Retinal pigment epithelial cell (primary cell): ENCODE data around the gene CCDC70.

ENCODE experiments used
- DNase-seq: peaks from one replicate; pipeline ENCODE4 v3.0.0-alpha.2; 2010; ENCODE audit warnings: low read depth
- H3K4me3 ChIP-seq: 2 replicates; pipeline ENCODE4 v1.5.1; 2011; ENCODE audit warnings: mild to moderate bottlenecking, low read length, control low read depth, moderate library complexity
- CTCF ChIP-seq: conservative IDR thresholded peaks from 2 replicates; pipeline ENCODE4 v1.5.1; 2011; ENCODE audit warnings: low read depth, low read length, control low read depth, inconsistent platforms

The CCDC70 gene

GRCh38 chr13:51818276-51818675 lies 43.5 kb upstream of the CCDC70 start:
- no peak for DNase-seq

GRCh38 chr13:51818781-51819511 lies 42.8 kb upstream of the CCDC70 start:
- no peak overlapping the region for H3K4me3 ChIP-seq
- no peak for DNase-seq
- no peak for TF ChIP-seq CTCF

More at GRCh38 chr13:51818276-51818675, 43.5 kb upstream of the CCDC70 start:
- no peak overlapping the region for H3K4me3 ChIP-seq
- no peak for TF ChIP-seq CTCF

GRCh38 chr13:51819544-51819943 lies 42.2 kb upstream of the CCDC70 start:
- no peak for DNase-seq
- no peak for TF ChIP-seq CTCF
- no peak overlapping the region for H3K4me3 ChIP-seq

- no peak overlapping the region for H3K4me3 ChIP-seq
- DNase-seq, result no peak
- no peak for TF ChIP-seq CTCF
These were observed 41.7 kb upstream of the CCDC70 start for GRCh38 chr13:51820016-51820597.

- no peak for TF ChIP-seq CTCF
- no peak for DNase-seq
- no peak overlapping the region for H3K4me3 ChIP-seq
These were observed 40.2 kb upstream of the CCDC70 start for GRCh38 chr13:51821606-51822005.

- no peak for TF ChIP-seq CTCF
- no peak overlapping the region for H3K4me3 ChIP-seq
These were observed 39.5 kb upstream of the CCDC70 start for GRCh38 chr13:51822106-51822815.

GRCh38 chr13:51823359-51823758 lies 38.4 kb upstream of the CCDC70 start:
- no peak overlapping the region for H3K4me3 ChIP-seq
- no peak for DNase-seq
- no peak for TF ChIP-seq CTCF

More at GRCh38 chr13:51822106-51822815, 39.5 kb upstream of the CCDC70 start:
- no peak for DNase-seq
